TTC549 (cell line): Measurements from ENCODE around the gene ROBO1.
A peak's percentile ranks its signal among the peaks of the same experiment; 100 is the strongest.

Experiments used
- FAIRE-seq: peaks from 2 replicates; lab custom pipeline; 2012; peaks lifted over from hg19 to GRCh38; lab: Jason Lieb, UNC

Gene ROBO1

DNA sequence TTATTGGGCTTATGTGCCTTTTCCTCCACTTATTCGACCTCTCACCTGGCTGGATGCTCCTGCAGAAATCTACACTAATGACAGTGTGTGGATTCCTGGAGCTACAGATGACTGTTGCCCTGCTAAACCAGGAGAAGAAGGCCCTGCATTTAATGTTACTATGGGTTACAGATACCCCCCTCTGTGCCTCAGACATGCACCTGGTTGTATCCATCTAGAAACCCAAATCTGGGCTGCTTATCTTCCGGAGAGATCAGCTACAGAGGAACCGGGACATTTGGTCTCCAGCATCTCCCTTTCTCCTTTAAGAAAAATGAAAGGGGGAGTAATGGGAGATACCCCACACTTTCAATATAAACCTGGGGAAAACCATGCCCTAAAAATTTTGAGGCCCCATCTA lies 710.0 kb downstream of the ROBO1 start:
- no peak for FAIRE-seq

DNA sequence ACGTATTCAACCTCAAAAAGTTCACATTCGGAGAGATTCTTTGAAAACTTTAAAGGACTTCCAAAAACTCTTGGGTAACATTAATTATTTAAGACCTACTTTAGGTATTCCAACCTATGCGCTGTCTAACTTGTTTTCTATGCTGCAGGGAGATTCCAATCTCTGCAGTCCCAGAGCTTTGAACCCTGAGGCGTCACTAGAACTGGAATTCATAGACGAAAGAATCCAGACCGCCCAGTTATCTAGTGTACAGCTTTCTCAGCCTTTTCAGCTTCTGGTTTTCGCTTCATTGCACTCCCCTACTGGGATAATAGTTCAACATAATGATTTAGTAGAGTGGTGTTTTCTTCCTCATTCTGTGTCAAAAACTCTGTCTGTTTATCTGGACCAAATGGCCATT lies 711.3 kb downstream of the ROBO1 start:
- FAIRE-seq: no peak

DNA sequence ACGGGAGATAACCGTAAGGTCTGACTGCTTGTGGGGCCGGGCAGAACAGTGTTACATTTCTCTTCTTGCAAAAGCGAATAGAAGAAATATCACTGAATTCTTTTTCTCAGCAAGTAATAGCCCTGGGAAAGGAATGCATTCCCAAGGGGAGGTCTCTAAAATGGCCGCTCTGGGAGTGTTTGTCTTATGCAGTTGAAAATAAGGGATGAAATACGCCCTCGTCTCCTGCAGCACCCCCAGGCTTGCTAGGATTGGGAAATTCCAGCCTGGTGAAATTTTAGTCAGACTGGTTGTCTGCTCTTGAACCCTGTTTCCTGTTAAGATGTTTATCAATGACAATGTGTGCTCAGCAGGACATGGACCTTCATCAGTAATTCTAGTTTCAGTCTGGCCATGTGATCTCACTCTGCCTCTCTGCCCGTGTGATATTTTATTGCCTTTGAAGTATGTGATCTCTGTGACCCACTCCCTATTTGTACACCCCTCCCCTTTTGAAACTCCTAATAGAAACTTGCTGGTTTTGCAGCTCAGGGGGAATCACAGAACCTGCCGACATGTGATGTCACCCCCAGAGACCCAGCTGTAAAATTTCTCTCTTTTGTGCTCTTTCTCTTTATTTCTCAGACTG lies 715.6 kb downstream of the ROBO1 start:
- no peak for FAIRE-seq

DNA sequence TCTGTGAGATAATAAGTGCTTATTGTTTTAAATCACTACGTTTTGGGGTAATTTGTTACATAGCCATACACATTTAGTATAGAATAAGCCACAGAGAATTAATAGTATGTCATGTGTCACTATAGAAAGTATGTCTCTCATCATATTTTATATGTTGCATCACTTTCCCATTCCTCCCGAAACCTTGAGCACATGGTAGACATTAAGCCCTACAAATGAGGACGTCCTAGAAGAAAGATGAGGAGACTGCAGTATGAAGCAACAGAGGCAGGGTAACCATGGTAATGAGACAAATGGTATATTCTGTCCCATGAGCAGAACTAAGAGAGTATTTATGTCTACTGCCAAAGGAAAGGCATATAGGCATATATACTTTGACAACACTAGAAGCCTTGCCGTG lies 720.2 kb downstream of the ROBO1 start:
- FAIRE-seq: no peak

DNA sequence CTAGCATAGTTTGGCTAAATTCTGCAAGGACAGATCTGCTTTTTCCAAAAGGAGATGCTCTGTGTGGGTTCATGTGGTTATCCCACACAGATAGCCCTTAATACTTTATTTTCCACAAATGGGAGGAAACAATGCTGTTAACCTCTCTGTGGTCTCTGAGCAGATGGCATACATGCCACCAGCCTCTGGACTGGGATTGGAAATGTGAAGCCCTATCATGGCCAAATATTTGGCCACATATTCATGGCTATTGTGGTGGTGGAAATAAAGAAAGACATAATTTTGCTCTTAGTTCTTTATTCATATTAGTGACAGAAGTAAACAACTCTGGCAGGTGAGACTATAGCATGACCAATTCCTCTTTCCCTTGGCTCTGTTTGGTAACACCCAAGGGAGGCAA lies 726.2 kb downstream of the ROBO1 start:
- FAIRE-seq: no peak

DNA sequence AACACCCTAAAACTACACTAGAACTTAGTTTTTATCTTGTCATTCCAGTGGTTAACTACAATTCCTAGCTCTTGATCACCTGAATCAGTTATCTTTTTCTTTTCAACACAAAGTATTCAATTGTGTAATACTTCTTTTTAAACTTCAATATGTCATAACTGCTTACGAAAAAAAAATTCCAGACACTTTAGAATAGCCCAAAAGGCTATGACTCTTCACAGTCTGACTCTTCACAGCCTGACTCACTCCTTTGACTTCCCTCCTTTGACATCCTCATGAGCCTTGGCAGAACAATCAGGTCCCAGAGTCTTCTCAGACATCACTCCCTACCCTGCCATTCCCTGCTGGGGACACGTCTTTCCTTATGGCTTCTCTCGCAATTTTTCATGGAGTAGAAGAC lies 727.1 kb downstream of the ROBO1 start:
- FAIRE-seq: no peak

DNA sequence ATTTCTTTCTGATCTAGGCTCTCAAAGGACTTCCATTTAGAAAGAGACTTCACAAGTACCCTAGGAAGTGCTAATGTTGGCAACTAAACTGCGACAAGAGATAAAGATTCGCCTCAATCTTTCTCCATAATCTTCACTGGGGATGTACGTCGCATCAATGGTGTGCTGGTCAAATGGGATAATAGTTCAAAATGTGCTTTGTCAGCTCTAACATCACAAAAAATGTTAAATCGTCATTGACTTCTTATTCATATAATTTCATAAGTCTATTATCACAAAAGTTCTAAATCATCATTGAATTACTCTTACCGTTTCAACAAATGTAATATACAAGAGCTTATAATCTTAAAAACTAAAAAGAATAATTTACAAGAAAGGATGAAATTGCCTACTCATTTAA lies 727.7 kb downstream of the ROBO1 start:
- FAIRE-seq: no peak

DNA sequence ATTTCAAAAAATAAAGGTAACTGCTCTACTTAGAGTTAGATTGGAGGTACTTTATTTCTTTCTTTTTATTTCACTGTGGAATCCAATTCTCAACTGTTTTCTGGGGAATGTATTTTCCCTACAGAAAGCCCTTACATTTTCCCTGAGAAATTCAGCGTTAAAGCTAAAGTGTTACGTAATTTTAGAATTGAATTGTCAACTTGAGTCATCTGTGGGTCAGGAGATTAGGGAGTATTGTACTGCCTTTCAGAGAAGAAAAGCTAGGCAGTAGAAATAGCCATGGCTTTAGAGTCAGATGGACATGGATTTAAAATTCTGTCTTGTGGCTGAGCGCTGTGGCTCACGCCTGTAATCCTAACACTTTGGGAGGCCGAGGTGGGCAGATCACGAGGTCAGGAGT lies 728.6 kb downstream of the ROBO1 start:
- no peak for FAIRE-seq

DNA sequence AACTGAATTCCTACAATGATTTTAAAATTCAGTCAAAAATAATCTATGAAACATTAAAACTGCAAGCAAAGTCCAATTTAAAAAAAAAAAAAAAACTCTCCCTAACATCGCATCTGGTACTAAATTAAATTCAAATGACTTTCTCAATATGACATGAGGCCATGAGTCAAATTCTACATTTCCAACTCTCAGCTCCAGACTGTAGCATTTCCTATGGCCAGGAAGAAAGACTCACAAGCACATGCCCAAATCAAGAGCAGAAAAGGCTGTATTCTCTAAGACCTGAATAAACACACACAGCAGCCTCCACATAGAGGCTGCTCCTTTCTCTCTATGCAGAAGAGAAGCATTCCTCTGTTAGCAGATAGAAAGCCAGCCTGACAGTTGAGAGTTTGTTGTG lies 729.2 kb downstream of the ROBO1 start:
- FAIRE-seq: no peak

DNA sequence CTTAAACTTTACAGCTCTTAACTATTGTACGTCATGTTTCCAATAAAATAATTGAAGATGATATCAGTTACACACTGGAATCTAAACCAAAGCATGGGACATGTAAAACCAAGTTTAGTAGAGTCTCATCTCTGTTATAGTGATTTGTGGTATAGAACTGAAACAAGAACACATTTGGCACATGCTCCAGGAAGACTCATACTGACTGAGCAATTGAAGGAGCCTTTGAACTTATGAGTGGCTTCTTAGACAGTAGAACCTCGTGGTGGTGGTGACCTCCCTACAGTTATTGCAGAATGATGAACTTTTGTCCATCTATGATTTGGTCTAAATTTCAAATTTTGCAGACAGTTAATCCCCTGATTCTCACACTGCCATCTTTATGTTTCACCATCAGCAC lies 729.7 kb downstream of the ROBO1 start:
- no peak for FAIRE-seq

DNA sequence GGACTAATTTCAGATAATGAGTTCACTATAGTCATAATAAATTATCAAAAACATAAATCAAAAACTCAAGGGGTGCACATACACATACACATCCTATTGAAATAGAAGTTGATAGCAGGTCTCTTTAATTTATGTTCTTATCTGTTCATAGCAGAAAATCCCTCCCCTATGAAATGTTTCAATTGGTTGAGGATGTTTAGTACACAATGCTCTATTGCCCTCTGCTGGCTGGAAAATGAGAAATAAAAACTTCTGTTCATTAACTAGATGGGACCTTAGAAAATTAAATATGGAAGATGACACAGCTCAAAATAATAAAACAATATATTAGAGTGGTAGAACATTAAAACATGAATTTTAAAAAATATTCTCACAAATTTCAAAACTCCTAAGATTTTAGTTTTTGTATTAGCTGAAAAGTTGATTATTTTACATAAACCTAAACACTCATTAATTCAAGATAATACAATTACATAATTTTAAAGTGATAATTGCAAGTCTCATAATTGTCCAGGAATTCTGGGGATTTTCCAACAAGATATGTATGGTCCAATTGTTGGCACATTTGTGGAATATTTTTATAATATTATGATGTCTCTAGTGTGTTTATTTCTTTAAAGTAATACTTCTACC lies 735.0 kb downstream of the ROBO1 start:
- peak; percentile 92 for FAIRE-seq

DNA sequence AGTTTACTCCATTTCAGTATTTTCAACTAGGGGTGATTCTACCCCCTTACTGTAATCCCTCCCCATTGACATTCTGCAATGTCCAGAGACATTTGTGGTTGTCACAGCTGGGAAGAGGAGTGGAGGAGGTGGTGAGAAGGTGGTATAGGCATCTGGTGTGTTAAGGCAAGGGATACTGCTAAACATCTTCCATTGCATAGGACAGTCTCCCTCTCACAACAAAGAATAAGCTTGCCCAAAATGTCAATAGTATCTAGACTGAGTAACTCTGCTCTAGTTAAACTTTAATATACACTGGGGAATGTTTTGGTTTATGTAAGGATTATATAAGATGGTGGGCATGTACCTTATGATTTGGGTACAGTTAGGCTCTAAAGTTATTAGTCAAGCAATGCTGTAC lies 737.6 kb downstream of the ROBO1 start:
- no peak for FAIRE-seq

DNA sequence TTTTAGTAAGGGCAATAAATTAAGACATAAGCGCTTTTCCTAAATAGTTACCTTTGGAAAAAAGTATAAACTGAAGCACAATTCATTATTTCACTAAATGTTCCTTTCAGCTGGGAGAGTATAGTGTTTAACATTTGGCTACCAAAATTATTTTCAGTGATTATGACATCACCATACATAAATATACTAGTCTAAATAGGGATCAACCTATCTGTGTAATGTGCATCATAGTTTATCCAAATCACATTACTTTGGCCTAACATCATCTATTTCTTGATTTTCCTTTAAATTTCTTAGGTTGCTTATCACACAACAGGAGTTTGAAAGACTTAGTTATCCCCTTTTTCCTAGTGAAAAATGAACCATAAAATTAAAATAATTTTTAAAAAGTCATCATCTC lies 738.9 kb downstream of the ROBO1 start:
- no peak for FAIRE-seq

DNA sequence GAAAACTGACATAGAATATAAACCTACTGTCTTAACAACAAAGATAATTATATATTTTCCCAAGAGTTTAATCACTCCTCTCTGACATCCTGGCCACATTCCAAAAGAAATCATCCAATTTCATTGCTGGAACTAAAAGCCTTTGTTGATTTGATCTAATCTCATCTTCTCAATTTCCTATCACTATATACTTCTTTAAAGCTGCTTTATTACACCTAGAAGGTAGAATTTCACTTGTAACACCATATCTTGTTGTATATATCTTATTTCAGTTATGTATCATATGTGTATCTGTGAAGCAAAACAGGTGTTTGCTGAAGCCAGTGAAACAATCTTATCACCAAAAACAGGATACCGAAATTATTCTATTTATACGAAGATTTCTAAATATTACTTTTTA lies 740.2 kb downstream of the ROBO1 start:
- no peak for FAIRE-seq

DNA sequence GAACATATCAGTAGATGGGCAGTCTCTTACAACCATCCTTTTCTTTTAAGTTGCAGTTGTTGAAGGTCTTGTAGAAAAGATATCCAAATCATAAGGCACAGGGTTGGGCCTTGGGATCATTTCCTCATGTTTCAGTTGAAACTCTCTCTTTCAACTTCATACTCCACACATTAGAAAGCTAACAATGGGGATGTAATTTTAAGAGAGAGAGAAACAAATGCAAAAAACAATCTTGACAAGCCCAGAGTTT lies 747.9 kb downstream of the ROBO1 start:
- no peak for FAIRE-seq

DNA sequence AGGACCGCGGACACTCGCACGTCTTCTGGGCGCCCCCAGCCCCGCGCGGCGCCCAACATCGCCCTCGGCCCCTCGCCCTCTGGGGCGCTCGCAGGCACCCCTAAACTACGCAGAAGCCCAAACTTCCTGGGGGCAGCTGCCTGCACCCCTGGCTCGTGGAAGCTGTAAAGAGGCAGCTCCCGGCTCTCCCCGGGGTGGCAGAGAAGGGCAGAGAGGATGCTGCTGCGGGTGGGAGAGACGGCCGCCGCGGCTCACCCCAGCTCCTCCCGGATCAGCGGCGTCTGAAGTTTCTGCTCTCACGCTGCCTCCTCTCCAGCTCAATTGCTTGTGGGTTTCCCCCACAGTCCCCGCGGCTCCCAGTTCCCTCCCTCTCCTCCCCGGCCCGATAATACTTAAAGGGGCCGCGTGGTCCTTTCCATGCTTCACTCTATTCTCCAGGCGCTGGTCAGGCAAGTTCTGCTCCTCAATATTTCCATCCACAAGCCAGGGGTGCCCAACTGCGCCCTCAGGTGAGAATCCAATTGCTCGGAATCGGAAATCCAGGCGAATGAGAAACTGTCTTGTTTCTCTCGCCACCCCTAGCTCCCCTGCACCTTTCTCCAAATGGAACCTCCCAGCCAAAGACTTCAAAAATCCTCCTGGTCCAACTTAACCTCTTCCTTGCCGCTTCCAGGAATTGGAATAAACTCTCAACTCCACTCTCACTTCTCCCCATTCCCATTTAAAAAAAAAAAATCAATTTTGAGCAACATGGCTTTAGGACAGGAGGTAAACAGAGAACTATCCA lies 748.5 kb downstream of the ROBO1 start:
- FAIRE-seq: peak; percentile 83

DNA sequence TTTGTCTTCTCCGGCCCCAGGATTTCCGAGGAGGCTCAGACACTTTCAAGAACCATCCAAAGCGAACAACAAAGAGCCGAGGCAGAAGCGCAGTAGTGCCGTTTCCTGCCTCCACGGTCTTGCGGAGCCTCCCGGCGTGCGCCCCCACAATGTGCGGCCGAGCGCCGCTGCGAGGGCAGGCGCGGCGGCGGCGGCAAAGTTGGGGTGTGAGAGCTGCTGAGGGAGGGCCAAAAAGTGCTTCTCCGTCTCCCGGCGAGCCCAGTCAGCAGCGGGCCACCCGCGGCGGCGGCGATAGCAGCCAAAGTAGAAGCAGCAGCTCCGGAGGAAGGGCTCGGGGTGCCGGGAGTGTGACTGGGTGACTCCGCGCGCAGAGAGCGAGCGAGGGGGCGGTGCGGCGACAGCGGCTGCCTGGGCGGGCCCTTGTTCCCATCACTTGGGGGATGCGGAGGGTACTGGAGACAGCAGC lies 749.1 kb downstream of the ROBO1 start:
- FAIRE-seq: no peak

DNA sequence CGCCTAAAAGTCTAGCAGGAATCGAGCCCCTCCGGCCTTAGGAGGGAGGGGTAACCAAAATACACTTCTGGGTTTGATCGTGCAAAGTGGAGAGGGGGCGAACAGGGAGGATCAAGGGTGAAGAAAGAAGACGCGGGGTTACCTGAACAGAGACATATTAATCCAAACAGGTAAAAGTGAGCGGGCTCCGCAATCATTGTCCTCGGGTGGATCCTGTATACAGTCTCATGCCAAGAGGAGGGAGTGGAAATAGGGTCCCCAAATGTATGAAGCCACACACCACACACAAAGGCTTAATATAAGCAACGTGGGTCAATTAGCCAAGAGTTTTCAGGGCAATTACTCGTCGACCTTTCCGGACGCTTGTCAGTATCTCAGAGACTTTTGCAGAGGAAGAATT lies 749.5 kb downstream of the ROBO1 start:
- FAIRE-seq: no peak

DNA sequence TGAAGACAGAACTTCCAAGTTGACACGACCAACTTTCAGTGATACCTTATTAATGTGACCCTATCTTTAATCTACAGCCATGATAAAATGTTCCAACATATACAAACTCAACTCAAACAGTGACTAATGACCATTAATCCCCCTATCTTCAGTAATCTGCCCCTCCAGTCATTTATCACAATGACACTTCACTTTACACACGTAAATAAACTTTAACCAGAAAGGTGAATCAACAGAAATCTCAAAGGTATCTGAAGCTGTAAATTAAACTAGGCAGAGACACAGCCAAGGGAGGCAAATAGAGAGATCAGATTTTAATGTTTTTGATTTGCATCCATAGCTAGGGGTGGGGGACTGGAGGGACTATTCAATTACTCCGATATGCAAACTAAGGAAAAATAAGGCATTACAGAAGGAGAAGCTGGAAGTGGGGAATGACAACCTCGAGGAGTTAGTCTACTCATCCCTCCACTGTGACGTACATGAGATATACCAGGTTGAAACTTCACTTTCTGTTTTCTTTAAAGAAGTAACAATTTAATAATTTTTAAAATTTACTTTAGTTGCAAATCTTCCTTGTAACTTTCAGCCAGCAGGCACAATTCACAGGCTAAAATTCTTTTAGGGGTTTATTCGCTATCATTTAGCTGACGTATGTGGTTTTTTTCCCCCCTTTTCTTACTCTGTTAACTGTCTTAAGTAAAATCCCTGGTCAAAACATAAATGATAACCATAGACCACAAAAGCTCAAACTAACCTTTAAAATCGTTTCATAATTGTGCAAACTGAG lies 751.0 kb downstream of the ROBO1 start:
- no peak for FAIRE-seq

DNA sequence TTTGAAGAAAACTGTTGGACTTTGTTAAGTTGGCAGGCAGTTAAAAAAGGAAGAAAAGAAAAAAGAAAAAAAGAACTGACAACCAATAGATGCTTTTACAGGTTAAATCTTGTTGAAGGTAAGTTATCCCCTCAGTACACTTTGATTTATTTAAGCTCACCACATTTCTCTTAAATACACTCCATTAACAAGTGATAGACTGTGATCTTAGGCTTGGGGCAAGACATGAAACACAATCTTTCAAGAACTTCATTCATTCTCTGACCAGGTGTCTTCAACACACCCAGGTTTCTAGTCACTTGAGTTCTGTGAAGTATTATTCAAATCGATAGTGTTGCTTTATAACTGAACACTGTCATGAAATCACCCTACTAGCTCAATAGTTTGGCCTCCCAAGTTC lies 751.9 kb downstream of the ROBO1 start:
- no peak for FAIRE-seq

DNA sequence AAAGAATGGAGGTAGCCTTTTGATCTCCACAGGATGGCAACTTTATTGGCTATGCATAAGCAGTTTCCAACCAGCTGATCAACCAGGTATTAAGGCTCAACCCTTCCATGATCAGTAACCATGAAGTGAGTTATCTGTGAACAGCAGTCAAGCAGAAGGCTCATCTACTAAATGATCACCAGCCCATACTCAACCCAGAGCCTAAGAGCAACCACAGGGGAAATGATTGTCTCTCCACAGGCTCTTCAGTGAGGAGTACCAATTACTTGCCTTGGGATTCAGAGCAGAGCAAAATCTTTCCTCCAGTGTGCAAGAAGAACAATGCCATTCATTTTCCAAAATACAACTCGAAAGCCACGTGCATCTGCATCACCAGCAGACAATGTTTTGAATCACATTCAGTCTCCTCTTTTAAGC lies 754.8 kb downstream of the ROBO1 start:
- FAIRE-seq: no peak

DNA sequence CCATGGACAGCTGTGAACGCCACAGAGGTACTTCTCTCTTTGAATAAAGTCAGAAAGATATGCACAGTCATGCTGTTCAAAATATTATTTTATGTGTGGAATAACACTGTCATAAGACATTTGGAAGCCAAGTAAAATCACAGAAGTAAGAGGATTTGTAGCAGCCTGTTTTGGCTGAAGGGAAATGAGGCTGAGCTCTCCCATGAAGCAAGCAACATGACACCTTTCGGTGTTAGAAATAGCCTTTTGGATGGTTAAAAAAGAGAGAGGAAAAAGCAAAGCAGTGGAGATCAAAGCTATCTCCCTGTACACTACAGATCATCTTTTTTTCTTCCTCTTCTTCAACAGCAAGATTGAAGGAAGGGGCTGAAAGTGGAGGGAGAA lies 755.3 kb downstream of the ROBO1 start:
- FAIRE-seq: no peak

DNA sequence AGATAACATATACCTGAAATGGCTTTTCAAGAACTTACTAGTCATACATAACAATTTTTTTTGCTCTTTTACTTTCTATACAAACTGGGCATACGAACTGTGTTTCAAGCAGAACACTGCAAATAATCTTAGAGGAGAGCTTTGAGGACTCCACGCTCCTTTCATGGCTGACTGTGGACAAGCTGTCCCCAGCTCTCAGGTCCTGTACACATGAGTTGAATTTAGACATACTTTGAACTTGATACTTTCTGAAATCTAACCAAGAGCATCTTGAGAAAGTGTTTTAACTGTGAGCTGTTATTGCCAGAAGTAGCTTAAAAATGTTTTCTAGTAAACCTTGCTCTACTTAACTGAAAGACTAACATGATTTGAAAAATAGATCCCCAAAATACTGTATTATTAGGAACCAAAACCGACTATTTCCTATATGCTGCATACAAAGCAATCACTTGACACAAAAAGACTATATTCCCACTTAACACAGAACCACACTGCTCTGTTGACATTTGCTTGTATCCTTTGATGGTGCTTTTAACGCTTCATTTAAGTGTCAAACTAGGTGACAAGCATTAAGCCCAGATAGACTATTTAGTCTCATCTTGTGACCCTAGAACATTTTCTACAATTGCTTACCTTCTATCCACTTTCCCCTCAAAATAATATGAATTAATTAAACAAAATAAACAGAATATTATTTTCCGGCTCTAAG lies 755.8 kb downstream of the ROBO1 start:
- no peak for FAIRE-seq
